Hepatocyte (in vitro differentiated cells): ENCODE results near the gene PCDHGC5. TPM values are rescaled to one million over a fixed set of nuclear protein-coding genes. Genes with fewer than 3 reads are reported as not detected.
A peak's percentile ranks its signal among the peaks of the same experiment; 100 is the strongest.

Source experiments
- DNase-seq: peaks from one replicate; pipeline ENCODE4 v3.0.0-alpha.2; 2016; ENCODE audit warnings: low spot score
- H2AFZ ChIP-seq: fragments of 200-600 bp; sonication (generic); 2 replicates; pipeline ENCODE4 v1.6.0; 2016; ENCODE audit warnings: antibody characterized with exemption, mild to moderate bottlenecking
- H3K27ac ChIP-seq: fragments of 200-600 bp; sonication (generic); 2 replicates; pipeline ENCODE4 v1.5.1; 2016; ENCODE audit warnings: mild to moderate bottlenecking
- H3K27me3 ChIP-seq: fragments of 200-600 bp; sonication (generic); 2 replicates; pipeline ENCODE4 v1.6.1; 2016
- H3K36me3 ChIP-seq: fragments of 200-600 bp; sonication (generic); replicated peaks from 2 replicates; pipeline ENCODE4 v1.5.1; 2016; ENCODE audit warnings: low read depth; ENCODE audit not compliant: insufficient read depth
- H3K4me1 ChIP-seq: fragments of 200-600 bp; sonication (generic); 2 replicates; pipeline ENCODE4 v1.5.1; 2016; ENCODE audit warnings: mild to moderate bottlenecking, moderate library complexity; ENCODE audit not compliant: insufficient read depth
- H3K4me2 ChIP-seq: fragments of 200-600 bp; sonication (generic); 2 replicates; pipeline ENCODE4 v1.6.0; 2016
- H3K4me3 ChIP-seq: fragments of 200-600 bp; sonication (generic); 2 replicates; pipeline ENCODE4 v1.5.1; 2016; ENCODE audit warnings: mild to moderate bottlenecking
- H3K79me2 ChIP-seq: fragments of 200-600 bp; sonication (generic); 2 replicates; pipeline ENCODE4 v1.6.0; 2017; ENCODE audit warnings: mild to moderate bottlenecking
- H3K9me2 ChIP-seq: fragments of 200-600 bp; sonication (generic); replicated peaks from 2 replicates; pipeline ENCODE4 v1.6.0; 2017; ENCODE audit warnings: mild to moderate bottlenecking; ENCODE audit not compliant: insufficient read depth
- H3K9me3 ChIP-seq: fragments of 200-600 bp; sonication (generic); 2 replicates; pipeline ENCODE4 v1.5.1; 2016; ENCODE audit warnings: low read depth, mild to moderate bottlenecking
- H4K20me1 ChIP-seq: fragments of 200-600 bp; sonication (generic); 2 replicates; pipeline ENCODE4 v1.6.0; 2016; ENCODE audit warnings: mild to moderate bottlenecking; ENCODE audit not compliant: insufficient read depth, poor library complexity, severe bottlenecking
- EZH2 ChIP-seq: fragments of 200-600 bp; sonication (generic); IDR thresholded peaks from 2 replicates; pipeline ENCODE4 v1.6.1; 2016; ENCODE audit warnings: antibody characterized with exemption, mild to moderate bottlenecking, borderline replicate concordance
- EZH2phosphoT487 ChIP-seq: fragments of 200-600 bp; sonication (generic); IDR thresholded peaks from one replicate; pipeline ENCODE4 v1.6.1; 2018; ENCODE audit warnings: antibody characterized with exemption, mild to moderate bottlenecking, low read depth, moderate library complexity; ENCODE audit not compliant: unreplicated experiment, severe bottlenecking
- WGBS: methylation state at CpG from one replicate; pipeline ENCODE4 v1.1.6; 2016; ENCODE audit warnings: low lambda C conversion rate; ENCODE audit errors: missing lambda C conversion rate; 5-methylcytosine and 5-hydroxymethylcytosine counted together
- polyA plus RNA-seq: library from polyadenylated mRNA; unstranded; fragments of >200 nt; fragmentation: Nextera tagmentation; extraction: Ambion mirVana; gene quantifications from 2 replicates; pipeline ENCODE4 v1.2.1, GENCODE V29; 2016
- total RNA-seq: library from RNA; depleted of rRNA; stranded (reverse); fragments of >200 nt; gene quantifications from 2 replicates; pipeline ENCODE4 v1.2.3, GENCODE V29; 2014
- TF ChIP-seq, protein P1 (sequence below): fragments of 200-600 bp; sonication (generic); IDR thresholded peaks from 2 replicates; pipeline ENCODE4 v1.5.1; 2016; ENCODE audit warnings: antibody characterized with exemption, mild to moderate bottlenecking; ENCODE audit not compliant: poor library complexity

PCDHGC5 gene
- total and polyA plus RNA-seq, 2 experiments from 2014 or later = 0.16 to 1.1 TPM

DNA sequence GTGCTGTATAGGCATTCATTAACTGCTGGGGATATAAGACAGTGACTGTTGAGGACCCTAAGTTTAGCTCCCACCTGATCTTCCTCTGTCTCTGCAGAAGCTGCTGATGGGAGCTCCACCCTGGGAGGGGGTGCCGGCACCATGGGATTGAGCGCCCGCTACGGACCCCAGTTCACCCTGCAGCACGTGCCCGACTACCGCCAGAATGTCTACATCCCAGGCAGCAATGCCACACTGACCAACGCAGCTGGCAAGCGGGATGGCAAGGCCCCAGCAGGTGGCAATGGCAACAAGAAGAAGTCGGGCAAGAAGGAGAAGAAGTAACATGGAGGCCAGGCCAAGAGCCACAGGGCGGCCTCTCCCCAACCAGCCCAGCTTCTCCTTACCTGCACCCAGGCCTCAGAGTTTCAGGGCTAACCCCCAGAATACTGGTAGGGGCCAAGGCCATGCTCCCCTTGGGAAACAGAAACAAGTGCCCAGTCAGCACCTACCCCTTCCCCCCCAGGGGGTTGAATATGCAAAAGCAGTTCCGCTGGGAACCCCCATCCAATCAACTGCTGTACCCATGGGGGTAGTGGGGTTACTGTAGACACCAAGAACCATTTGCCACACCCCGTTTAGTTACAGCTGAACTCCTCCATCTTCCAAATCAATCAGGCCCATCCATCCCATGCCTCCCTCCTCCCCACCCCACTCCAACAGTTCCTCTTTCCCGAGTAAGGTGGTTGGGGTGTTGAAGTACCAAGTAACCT lies 22.1 kb downstream of the PCDHGC5 start:
- TF ChIP-seq, protein P1, sequence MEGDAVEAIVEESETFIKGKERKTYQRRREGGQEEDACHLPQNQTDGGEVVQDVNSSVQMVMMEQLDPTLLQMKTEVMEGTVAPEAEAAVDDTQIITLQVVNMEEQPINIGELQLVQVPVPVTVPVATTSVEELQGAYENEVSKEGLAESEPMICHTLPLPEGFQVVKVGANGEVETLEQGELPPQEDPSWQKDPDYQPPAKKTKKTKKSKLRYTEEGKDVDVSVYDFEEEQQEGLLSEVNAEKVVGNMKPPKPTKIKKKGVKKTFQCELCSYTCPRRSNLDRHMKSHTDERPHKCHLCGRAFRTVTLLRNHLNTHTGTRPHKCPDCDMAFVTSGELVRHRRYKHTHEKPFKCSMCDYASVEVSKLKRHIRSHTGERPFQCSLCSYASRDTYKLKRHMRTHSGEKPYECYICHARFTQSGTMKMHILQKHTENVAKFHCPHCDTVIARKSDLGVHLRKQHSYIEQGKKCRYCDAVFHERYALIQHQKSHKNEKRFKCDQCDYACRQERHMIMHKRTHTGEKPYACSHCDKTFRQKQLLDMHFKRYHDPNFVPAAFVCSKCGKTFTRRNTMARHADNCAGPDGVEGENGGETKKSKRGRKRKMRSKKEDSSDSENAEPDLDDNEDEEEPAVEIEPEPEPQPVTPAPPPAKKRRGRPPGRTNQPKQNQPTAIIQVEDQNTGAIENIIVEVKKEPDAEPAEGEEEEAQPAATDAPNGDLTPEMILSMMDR = no peak
- TF ChIP-seq EZH2 = no peak
- no peak for TF ChIP-seq EZH2phosphoT487
- no peaks in the 10 kb centered on the region for H3K27me3 ChIP-seq
- peaks cover 50% of the 10 kb centered on the region for H3K4me1 ChIP-seq
- WGBS = 98% methylated on average over 14 of the region's 14 CpGs
- no peak overlapping the region for H3K4me2 ChIP-seq
- no peak overlapping the region for H2AFZ ChIP-seq
- peaks cover 2% of the 10 kb centered on the region for H3K79me2 ChIP-seq
- no peak overlapping the region for H3K27ac ChIP-seq
- H3K4me3 ChIP-seq = no peak overlapping the region
- H4K20me1 ChIP-seq = no peaks in the 10 kb centered on the region
- no peaks in the 10 kb centered on the region for H3K9me2 ChIP-seq
- DNase-seq = no peak
- no peaks in the 10 kb centered on the region for H3K9me3 ChIP-seq
- no peaks in the 10 kb centered on the region for H3K36me3 ChIP-seq

DNA sequence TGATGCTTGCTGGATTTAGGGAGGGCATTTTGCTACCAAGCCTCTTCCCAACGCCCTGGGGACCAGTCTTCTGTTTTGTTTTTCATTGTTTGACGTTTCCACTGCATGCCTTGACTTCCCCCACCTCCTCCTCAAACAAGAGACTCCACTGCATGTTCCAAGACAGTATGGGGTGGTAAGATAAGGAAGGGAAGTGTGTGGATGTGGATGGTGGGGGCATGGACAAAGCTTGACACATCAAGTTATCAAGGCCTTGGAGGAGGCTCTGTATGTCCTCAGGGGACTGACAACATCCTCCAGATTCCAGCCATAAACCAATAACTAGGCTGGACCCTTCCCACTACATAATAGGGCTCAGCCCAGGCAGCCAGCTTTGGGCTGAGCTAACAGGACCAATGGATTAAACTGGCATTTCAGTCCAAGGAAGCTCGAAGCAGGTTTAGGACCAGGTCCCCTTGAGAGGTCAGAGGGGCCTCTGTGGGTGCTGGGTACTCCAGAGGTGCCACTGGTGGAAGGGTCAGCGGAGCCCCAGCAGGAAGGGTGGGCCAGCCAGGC lies 23.0 kb downstream of the PCDHGC5 start:
- H3K4me2 ChIP-seq = peak overlapping the region; percentile 94
- peaks cover 2% of the 10 kb centered on the region for H3K79me2 ChIP-seq
- 71% methylated on average over 4 of the region's 4 CpGs for WGBS
- H3K27me3 ChIP-seq = no peaks in the 10 kb centered on the region
- H4K20me1 ChIP-seq = no peaks in the 10 kb centered on the region
- H3K27ac ChIP-seq = peak overlapping the region; percentile 97
- no peaks in the 10 kb centered on the region for H3K36me3 ChIP-seq
- H3K9me3 ChIP-seq = no peaks in the 10 kb centered on the region
- H2AFZ ChIP-seq = no peak overlapping the region
- peaks cover 45% of the 10 kb centered on the region for H3K4me1 ChIP-seq
- H3K4me3 ChIP-seq = no peak overlapping the region
- no peak for DNase-seq
- TF ChIP-seq, protein P1 = no peak
- TF ChIP-seq EZH2 (no peak), EZH2phosphoT487 (no peak)
- H3K9me2 ChIP-seq = no peaks in the 10 kb centered on the region

DNA sequence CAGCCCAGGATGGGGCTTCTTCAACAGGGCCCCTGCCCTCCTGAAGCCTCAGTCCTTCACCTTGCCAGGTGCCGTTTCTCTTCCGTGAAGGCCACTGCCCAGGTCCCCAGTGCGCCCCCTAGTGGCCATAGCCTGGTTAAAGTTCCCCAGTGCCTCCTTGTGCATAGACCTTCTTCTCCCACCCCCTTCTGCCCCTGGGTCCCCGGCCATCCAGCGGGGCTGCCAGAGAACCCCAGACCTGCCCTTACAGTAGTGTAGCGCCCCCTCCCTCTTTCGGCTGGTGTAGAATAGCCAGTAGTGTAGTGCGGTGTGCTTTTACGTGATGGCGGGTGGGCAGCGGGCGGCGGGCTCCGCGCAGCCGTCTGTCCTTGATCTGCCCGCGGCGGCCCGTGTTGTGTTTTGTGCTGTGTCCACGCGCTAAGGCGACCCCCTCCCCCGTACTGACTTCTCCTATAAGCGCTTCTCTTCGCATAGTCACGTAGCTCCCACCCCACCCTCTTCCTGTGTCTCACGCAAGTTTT lies 23.6 kb downstream of the PCDHGC5 start:
- Histone ChIP-seq H2AFZ (peak overlapping the region; percentile 54), H3K4me2 (peak overlapping the region; percentile 94)
- TF ChIP-seq EZH2phosphoT487 (no peak), EZH2 (no peak)
- TF ChIP-seq, protein P1 = peak; percentile 92

More for the DNA sequence above, 23.6 kb downstream of the PCDHGC5 start:
- Histone ChIP-seq H3K4me1 (peaks cover 41% of the 10 kb centered on the region), H3K79me2 (peaks cover 2% of the 10 kb centered on the region), H3K9me3 (no peaks in the 10 kb centered on the region), H3K27me3 (no peaks in the 10 kb centered on the region), H3K9me2 (no peaks in the 10 kb centered on the region), H4K20me1 (no peaks in the 10 kb centered on the region), H3K36me3 (no peaks in the 10 kb centered on the region), H3K4me3 (peak overlapping the region; percentile 39), H3K27ac (peak overlapping the region; percentile 97)
- DNase-seq = peak; percentile 90
- 7% methylated on average over 28 of the region's 28 CpGs for WGBS
